Measurements from ENCODE around the gene SAMD13.
A peak's percentile ranks its signal among the peaks of the same experiment; 100 is the strongest.

The SAMD13 gene, protein sequence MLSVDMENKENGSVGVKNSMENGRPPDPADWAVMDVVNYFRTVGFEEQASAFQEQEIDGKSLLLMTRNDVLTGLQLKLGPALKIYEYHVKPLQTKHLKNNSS

DNA sequence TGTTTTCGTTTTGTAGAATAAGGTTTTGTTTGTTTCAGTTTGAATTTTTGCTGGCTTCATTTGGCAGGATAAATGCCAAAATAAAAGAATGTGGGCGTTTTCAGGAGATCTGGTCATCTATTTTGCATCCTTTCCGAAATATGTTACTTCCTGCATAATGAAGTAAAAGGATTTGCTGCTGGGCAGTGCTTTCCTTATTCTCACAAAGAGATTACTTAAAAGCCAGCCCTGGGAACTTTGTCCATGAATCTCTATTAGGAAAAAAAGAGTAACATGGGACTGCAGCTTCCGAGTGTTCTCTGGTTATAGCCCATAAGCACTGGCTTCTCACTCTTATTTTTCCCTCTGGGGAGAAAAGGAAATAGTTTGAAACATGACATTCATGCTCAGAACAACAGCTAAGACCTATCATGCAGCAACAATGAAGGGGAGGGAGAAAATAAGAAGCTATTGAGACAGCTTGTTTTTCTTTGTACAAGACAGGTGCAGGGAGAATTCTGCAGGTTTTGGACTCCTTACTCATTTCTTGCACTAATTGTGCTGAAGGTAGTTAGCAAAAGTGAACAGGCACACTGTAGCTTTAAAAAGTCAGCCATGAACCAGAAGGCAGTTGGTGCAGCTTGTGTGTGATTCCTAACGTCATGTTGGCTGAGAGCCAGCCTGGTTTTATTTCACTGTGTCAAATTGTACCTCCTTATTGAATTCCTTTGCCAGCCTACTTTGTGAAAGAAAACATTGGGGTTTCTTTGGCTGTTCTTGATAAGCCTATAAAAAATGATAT lies at the start of gene SAMD13:
Gene SAMD13, plus strand, starts transcription at position 705 of the 781 bp plus-strand sequence. CDS start 1,527 bp downstream, outside the sequence.
- DNase-seq, result peak; percentile 64

DNA sequence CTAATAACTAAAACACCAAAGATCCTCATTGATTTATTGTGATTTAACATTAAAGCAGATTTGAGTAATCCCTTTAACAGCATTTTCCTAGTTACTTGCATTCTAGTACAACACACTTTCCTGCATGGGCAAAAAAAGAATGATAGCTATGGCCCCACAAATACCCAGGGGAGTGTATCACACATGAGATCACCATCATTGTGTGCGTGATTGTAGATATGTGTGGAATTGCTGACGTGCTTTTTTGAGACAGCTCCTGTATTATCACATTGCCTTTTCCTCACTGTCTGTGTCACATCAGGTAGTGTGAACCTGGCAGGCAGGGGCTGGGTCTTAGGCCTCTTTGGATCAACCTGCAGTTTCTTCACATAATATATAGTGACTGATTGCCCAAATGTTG lies 48.5 kb upstream of the SAMD13 start:
- no peak for DNase-seq

DNA sequence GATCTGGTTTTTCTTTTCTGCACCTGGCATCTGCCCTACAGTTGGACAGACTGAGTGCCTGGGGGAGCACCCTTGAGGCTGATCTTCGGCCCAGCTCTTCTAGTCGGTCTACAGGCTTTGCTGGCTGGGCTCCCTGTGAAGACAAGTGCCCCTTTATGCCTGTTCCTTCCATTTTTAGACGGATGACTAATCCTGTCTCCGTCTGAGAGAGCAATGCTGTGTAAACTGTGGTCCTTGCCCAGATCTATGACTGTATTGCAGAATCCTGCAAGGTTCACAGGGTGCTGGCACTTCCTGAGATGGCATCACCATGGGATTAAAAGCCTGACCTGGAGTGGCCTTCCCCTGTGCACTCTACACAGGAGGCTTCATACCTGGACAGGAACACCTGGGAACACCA lies 47.6 kb upstream of the SAMD13 start:
- no peak for DNase-seq

DNA sequence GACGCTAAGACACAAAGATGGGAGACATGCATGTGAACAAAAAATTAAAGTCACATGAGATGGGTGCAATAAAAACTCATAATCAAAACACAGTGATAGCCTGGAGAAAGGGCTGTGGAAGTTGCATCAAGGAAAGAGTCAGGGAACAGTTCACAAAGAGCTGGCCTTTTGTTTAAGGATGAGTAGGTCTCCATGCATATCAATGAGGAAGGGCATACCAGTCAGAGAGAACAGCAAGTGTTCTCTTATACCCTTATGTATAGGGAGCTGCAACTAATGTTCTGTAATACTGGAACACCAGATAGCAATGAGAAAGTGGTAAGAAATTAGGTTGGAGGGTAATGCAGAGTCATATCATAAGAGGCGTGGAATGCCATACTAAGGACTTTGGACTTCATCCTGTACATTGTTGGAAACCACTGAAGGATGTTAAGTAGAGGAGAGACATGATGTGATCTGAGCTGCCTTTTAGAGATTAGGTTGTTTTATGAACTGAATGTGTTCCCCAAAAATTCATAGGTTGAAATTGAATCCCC lies 46.7 kb upstream of the SAMD13 start:
- DNase-seq, result no peak

DNA sequence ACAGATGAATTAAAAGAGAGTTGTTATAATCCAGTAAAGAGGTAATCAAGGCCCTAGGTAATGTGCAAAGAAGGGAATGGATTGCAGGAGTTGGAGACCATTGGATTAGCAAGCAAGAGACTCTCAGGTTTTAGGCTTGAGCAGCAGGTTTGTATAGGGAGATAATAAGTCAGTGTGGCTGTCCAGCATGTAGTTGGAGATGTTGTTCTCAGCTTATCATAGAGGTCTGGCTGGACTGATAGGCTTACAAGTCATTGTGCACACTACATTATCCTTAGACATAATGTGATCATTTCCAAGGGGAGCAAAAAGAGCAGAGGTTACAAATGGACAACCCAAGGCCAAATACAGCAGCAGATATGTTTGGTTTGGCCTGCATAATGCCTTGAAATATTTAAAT lies 45.9 kb upstream of the SAMD13 start:
- no peak for DNase-seq

DNA sequence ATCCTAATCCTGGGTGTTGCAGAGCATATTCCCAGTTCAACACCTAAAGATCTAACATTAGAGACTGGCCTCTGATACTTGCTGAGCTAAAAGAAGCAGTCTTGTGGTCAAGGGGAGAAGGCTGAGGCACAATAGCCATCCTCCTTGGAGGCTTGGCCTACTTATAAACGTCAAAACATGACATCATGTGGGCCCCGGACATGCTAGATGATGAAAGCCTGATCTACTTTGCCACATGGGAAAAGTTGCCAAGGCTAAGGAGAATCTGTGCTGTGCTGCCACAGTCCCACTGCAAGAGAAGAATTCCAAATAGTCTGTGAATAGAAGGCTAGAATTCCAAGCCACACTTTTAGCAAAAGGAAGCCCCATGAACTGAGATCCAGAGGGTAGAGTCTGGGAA lies 43.9 kb upstream of the SAMD13 start:
- DNase-seq, result no peak

DNA sequence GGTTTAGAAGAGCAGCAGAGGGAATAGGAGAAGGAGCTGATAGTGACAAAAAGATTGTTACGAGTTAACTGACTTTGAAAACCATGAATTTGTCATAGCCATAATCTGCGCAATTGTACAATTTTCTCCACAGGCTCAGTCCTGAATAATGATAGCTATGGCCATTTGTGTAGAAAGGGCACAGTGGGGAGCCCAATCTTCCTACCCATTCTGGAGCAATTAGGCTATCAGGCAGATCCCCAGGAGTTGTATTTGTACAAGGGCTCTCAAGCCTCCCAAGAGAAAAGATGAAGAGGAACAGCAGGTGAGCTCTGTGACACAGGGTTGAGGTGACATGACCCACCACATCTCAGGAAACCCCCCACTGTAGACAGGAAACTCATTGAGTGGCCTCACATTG lies 42.1 kb upstream of the SAMD13 start:
- DNase-seq, result no peak

DNA sequence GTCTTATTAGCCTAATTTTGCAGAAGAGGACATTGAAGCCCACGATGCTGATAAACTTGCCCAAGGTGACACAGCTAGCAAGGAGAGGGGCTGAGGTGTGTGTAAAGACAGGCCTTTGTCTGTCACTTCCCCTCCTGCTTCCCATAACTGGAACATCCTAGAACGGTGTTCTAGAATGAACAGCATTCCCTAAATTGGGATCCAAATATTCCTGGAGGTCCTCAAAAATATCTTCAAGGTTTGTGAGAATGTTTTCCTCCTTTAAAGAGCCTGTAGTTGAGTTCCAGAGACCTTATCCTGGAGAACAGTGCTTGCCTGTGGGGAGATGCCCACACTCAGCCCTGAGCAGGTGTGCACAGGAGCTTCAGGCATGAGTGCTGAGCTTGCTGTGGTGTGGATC lies 41.5 kb upstream of the SAMD13 start:
- DNase-seq, result no peak

DNA sequence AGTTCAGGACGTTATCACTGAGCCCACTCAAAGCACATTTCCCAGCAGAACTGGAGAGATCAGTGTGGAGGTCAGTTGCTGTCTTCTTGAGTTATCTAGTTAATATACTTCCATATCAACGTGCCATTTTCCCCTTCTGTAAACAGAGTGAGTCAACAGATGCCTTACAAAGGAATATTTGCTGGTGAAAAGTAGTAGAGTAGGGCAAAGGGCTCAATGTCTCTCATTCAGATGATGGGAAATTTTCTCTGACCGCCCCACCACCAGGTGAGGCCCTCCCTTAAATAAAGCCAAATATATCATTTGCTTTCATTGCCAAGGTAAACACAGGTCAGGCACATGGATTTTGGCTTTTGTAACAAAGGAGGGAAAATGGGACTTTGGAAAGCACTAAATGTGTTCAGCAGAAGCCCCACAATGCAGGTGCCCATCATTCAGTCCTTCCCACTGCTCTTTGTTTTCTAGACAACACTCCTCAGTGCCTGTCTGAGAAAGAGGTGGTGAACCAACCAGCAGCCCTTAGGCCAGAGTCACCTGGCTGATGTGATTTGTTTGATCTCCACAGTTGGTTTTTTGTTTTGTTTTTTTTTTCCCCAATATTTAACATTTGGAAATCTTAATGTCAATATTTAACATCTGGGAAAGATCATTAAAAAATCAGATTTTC lies 40.5 kb upstream of the SAMD13 start:
- no peak for DNase-seq

DNA sequence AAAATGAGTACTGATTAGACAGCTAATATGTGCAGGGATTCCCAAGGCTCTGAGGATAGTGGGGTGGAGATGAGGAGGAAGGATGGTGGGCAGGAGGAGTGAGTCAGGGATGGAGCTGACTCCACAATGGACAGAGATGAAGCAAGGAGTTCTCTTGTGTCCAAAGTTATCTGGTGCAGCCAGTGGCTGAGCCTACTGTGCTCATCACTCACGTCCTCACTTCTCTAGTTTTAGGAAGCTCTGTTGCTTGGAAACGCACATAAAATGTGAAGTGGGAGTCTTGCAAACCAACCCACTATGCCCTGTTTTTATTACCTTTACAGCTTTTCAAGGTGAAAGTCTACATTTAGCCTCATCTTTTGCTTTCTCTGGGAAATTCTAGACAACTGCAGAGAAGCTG lies 36.5 kb upstream of the SAMD13 start:
- DNase-seq, result no peak

DNA sequence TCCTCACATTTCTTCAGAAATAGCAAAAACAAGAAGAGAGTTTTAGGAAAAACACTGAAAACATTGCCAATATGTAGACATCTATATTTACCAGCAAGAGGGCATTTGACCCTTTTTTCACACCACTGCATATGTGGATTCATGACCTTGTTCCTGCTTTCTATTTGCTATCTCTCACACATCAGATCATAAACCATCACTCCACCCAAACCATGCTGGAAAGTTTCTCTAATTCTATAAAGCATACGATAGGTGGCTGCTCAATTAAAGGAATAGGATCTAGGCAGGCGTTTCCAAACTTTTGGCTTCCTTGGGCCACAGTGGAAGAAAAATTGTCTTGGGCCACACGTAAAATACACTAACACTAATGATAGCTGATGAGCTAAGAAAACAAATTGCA lies 35.6 kb upstream of the SAMD13 start:
- DNase-seq, result no peak

DNA sequence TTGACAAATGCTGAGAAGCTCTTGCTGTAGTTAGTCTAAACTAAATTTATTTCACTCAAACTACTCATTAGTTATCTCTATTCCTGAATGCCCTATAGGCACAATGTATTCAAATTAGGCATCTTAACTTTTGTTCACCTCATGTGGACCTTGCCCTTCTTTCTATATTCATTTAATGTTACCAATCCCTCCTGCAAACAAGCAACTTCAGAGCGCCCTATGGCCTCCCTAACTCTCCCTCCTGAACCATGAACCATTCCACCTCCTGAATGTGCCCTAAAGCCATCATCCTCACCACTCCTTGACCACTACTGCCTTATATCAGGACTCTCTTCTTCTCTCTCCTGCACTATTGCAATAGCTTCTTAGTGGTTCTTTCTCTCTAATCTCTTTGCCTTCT lies 34.8 kb upstream of the SAMD13 start:
- DNase-seq, result no peak

DNA sequence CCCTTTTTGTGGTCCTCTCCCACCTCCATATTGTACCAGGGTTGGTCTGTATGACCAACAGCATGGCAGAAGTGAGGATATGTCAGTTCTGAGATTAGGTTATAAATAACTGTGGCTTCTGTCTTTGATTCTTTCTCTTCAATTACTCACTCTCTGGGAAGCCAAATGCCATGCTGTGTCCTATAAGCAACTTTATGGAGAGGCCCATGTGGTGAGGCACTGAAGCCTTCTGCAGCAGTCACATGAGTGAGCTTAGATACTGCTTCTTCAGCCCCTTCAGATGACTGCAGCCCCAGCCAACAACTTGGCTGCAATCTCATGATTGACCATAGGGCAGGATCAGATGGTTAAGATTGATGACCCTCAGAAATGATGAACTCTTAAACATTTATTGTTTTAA lies 34.0 kb upstream of the SAMD13 start:
- DNase-seq, result no peak

DNA sequence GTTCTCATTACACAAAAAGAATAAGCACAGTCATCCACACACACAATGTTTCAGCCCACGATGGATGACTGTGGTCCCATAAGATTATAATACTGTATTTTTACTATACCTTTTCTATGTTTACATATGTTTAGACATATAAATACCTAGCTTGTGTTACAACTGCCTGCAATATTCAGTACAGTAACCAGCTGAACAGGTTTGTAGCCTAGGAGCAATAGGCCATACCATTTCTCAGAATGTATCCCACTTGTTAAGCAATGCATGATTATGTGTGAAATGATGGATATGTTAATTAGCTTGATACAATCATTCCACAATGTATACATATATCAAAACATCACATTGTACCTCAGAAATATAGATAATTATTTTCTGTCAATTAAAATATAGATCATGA lies 33.2 kb upstream of the SAMD13 start:
- no peak for DNase-seq

DNA sequence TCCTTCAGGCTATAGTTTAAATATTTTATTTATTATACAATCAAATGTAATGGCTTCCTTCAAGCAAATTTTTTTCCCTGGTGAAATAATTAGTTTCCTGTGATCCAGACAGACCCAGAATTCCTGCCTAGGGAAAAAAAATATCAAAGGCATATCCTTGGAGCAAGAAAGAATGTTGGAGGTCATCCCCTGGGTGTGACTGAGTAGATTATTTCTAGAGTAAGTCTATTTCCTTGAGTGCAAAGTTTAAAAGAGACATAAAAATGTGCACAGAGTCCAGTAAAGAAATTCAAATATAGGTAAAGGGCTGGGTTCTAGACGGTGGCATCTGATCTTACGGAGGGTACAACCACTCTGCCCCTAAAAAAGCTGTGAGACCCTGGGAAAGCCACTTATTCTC lies 32.2 kb upstream of the SAMD13 start:
- no peak for DNase-seq

DNA sequence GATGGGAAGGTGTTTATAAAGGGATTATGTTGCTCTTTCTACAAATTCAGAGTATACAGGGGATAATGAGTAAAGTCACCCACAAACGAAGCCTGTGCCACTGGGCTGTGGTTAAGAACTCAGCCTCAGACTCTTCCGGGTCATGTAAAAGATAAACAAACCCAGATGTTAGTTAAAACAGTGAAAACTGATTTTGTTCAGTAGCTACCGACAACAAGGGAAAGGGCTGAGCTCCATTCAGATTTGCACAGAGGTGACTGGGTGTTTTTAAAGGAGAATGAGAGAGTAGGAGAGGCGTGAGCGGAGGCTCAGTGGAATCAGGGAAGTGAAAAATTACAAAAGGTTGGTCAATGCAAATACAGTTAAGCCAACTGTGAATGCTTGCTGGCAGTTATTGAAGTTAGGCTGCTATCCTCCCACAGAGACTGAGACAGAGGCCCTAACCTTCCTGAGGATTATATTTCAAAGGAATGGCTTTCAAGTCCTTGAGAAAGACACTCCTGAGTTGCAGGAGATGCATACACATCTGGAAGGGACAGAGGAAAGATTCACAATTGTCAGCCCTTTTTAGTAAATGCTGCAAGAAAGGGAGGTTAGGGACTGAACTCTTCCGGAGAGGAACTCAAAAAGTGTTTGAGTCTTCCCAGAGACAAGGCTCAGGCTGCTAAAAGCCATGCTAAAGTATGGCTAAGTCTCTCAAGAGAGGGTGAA lies 29.9 kb upstream of the SAMD13 start:
- DNase-seq, result no peak

DNA sequence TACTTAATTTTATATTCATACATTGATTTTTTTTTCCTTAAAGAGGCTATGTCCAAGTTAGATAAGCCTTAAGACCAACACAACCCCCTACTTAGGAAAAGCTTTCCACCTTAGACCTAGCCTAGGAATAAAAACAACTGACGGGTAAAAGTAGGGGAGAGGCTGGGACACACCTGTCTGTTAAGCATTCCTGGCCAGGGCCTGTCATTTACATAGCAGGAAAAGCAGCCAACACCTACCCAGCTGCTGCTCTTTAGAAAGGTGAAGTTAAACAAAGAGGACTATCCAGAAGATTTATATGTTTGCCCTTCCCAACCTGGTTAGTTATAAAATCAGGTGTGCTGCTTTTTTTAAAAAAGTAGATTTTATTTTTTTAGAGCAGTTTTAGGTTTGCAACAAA lies 29.1 kb upstream of the SAMD13 start:
- DNase-seq, result no peak

DNA sequence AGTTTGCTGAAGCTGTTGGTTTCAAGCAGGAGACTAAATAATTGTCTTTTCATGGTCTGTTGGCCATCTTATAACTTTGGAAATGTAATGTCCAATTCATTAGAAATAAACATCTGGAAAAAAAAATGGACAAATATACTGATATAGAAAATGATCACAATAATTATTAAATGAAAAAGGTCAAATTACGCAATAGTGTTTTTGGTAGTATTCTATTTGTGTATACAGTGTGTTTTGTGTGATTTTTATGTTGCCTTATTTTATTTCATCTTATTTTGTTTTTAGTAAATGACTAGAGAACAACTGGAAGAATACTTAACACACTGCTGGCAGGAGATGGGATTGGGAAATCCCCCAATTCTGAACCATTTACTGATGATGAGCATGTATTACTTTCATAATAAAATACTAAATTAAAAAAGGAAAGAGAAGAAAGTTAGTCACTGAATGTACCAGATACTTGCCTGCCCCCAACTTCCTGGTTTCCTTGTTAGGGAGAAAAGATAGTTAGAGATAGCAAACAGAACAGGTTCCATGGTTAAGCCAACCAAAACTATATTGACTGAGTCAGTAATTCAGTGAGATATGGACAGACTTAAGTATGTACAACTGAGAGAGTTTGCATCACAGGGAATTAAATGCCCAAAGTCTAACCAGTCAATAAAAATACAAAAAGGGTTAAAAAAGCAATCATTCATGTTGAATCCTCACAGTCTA lies 24.0 kb upstream of the SAMD13 start:
- no peak for DNase-seq

DNA sequence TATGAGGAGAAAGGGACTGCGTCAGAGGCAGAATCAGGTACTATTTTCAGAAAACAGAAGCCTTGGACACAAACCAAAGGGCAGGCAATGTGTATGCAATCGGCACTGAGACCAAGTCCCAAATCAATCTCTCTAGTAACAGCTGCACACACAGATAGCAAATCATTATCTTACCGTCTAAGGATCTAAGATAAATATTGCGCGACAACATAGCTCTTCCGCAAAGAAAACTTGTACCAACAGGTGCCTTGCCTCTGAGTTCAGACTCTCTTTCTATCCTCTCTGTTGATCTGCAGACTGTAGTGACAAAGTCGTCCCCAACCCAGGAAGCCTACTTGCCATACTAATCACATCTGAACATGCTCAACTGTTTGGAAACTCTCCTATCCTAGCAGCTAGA lies 22.6 kb upstream of the SAMD13 start:
- DNase-seq, result no peak

DNA sequence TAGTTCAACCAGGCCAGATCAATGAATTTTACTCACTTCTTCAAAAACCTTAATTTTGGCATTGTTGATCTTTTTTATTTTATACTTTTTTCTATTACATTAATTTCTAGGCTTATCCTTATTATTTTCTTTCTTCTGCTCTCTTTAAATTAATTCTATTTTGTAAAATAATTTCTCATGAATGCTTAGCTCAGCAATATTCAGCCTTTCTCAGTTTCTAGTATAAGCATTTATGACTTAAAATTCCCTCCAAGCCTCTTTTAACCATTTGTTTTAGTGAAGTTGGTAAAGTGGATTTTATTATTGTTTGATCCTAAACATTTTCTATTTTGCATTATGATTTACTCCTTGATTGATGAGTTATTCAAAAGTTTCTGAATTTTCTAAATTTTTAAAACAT lies 20.6 kb upstream of the SAMD13 start:
- no peak for DNase-seq

DNA sequence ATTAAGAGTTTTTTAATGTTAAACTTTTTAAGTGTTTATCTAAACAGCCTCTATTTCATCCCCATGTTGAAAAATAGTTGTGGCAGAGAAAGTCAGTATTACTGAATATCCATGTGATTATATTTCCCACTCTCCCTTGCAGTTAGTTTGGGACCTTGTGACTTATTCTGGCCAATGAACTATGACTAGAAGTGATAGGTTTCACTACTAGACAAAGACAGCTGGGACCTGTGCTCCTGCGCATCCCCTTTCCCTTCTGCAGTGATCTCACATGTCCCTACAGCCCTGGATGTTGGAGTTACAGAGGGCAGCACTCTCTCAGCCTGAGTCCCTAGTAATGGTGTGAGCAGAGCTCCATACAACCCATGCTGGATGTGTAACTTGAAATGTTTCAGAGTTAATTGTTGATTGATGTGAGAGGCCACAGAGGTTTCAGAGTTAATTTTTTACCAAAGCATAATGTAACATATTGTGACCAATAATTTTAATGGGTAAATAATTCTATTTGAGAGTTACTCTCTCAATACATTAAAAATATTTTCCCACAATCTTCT lies 18.7 kb upstream of the SAMD13 start:
- DNase-seq, result no peak

DNA sequence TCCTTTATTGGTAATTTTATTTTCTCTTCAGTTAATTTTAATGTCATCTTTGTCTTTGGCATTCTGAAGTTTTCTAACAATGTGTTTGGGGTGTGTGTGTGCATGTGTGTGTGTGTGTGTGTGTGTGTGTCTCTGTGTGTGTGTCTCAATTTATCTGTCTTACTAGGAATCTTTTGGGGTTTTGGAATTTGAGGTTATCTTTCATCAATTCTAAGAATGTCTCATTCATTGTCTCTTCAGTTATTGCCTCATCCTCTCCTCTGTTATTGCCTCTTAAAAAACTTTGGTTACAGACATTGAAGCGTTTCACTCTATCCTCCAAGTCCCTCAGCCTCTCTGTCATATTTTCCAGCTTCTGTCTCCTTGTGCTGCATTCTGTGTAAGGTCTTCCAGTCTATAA lies 18.1 kb upstream of the SAMD13 start:
- no peak for DNase-seq

DNA sequence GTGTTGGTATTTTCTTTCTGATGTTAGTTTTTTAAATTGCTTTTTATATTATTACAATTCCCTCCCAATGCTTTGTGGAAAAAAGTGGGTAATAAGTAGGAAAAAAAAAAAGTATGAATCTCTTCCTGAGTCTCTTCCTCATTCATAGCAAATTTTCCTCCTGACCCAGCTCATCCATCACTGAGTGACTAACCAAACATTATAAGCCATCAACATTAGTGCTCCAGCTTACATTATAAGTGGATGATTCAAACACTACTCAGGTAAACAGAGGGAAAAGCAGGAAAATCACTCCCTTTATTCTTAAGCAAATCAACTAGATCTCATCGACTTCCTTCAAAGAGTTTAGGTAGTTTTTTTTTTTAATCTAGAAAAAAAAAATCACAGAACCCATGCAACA lies 15.4 kb upstream of the SAMD13 start:
- no peak for DNase-seq
